CD4-positive, alpha-beta memory T cell (primary cell): ENCODE data around the gene TPSG1. TPM values are rescaled to one million over a fixed set of nuclear protein-coding genes. Genes with fewer than 3 reads are reported as not detected.
"Not testable (repeated sequence)": the region's sequence is repeated elsewhere in the genome, so short reads cannot be mapped to it uniquely, and the experiment has no call there.

Experiments
- CTCF ChIA-PET: fragments of 350-600 bp; sonication (Branson Sonifier 250); formaldehyde crosslinking; loops from one replicate; lab custom pipeline; 2021; ENCODE audit warnings: inconsistent platforms; ENCODE audit not compliant: partially characterized antibody; lab: Charles Lee
- POLR2A ChIA-PET: fragments of 350-600 bp; sonication (Branson Sonifier 250); formaldehyde crosslinking; loops from one replicate; lab custom pipeline; 2021; ENCODE audit not compliant: partially characterized antibody; lab: Charles Lee
- DNase-seq, 5 donors: peaks; one replicate each; pipeline versions ENCODE4 v3.0.0 to v3.0.0-alpha.2; 2020 to 2022; ENCODE audit warnings: mixed read lengths in 1 of 5
- H3K27ac ChIP-seq: one replicate; pipeline ENCODE4 v1.7.0; 2013; ENCODE audit warnings: low read depth, low read length
- H3K27me3 ChIP-seq: 2 replicates; pipeline ENCODE4 v1.7.0; 2013; ENCODE audit warnings: mild to moderate bottlenecking, low read length, moderate library complexity; ENCODE audit not compliant: insufficient read depth
- H3K36me3 ChIP-seq: 2 replicates; pipeline ENCODE4 v1.7.0; 2013; ENCODE audit warnings: mild to moderate bottlenecking, low read length, moderate library complexity; ENCODE audit not compliant: insufficient read depth
- H3K4me1 ChIP-seq: 2 replicates; pipeline ENCODE4 v1.7.0; 2013; ENCODE audit warnings: mild to moderate bottlenecking, low read length, moderate library complexity; ENCODE audit not compliant: insufficient read depth
- H3K4me3 ChIP-seq, 2 donors: one replicate each; pipeline ENCODE4 v1.7.0; 2013; ENCODE audit warnings: low read length in 2 of 2, mild to moderate bottlenecking in 1 of 2
- H3K9me3 ChIP-seq, 2 donors: one replicate each; pipeline ENCODE4 v1.7.0; 2013; ENCODE audit warnings: low read length in 2 of 2, control low read depth in 1 of 2; ENCODE audit not compliant: control insufficient read depth in 1 of 2
- H3K27ac Mint-ChIP-seq, 7 donors: one replicate each; pipeline ENCODE4 v1.8.0; 2020 to 2021; ENCODE audit warnings: mixed read lengths in 7 of 7, mild to moderate bottlenecking in 6 of 7, inconsistent platforms in 3 of 7, moderate library complexity in 3 of 7
- H3K27me3 Mint-ChIP-seq, 2 donors: one replicate each; pipeline ENCODE4 v1.8.0; 2020 to 2021; ENCODE audit warnings: mixed read lengths in 2 of 2
- H3K36me3 Mint-ChIP-seq, 2 donors: one replicate each; pipeline ENCODE4 v1.8.0; 2020 to 2021; ENCODE audit warnings: mixed read lengths in 2 of 2, inconsistent platforms in 1 of 2, mild to moderate bottlenecking in 1 of 2
- H3K4me1 Mint-ChIP-seq, 4 donors: one replicate each; pipeline ENCODE4 v1.8.0; 2020 to 2021; ENCODE audit warnings: mixed read lengths in 4 of 4, mild to moderate bottlenecking in 1 of 4
- H3K4me3 Mint-ChIP-seq, 8 donors: one replicate each; pipeline ENCODE4 v1.8.0; 2020 to 2021; ENCODE audit warnings: mixed read lengths in 8 of 8, mild to moderate bottlenecking in 7 of 8, moderate library complexity in 6 of 8, inconsistent platforms in 3 of 8
- H3K9me3 Mint-ChIP-seq, 8 donors: one replicate each; pipeline ENCODE4 v1.8.0; 2020 to 2021; ENCODE audit warnings: mixed read lengths in 8 of 8, mild to moderate bottlenecking in 5 of 8, inconsistent platforms in 3 of 8, moderate library complexity in 1 of 8
- intact Hi-C: fragments of 100-400 bp; cut with micrococcal nuclease; formaldehyde crosslinking; loops from one replicate; pipeline ENCODE4 v1.15.1; 2023
- polyA plus RNA-seq, 2 donors: library from polyadenylated mRNA; unstranded; fragments of 300-500 nt; fragmentation: Illumina TruSeq; gene quantifications; one replicate each; pipeline ENCODE4 v1.2.3, GENCODE V29; 2021
- total RNA-seq, 2 experiments: library from RNA; stranded (reverse); gene quantifications; one replicate each; pipeline ENCODE4 v1.2.3, GENCODE V29; 2021

TPSG1 gene
- total and polyA plus RNA-seq, 4 experiments from 2014 or later, result not detected

- Histone ChIP-seq H3K4me1 (no peaks in the 10 kb centered on the region), H3K27me3 (no peaks in the 10 kb centered on the region), H3K27ac (no peak overlapping the region), H3K9me3 (no peaks in the 10 kb centered on the region), H3K4me3 (no peak overlapping the region), H3K36me3 (no peaks in the 10 kb centered on the region)
- Mint-ChIP-seq H3K4me1 (peaks cover 0 to under 1% (median 0%) of the 10 kb centered on the region in 4 donors), H3K36me3 (no peaks in the 10 kb centered on the region), H3K9me3 (no peaks in the 10 kb centered on the region), H3K27me3 (no peaks in the 10 kb centered on the region), H3K4me3 (no peak overlapping the region), H3K27ac (no peak overlapping the region)
- POLR2A ChIA-PET, result no interaction called here
- no peak for DNase-seq
- CTCF ChIA-PET, result no interaction called here
- intact Hi-C loops, result no loop called here
Observed at GRCh38 chr16:1202274-1202673, 22.8 kb downstream of the TPSG1 start.

- POLR2A ChIA-PET, result no interaction called here
- intact Hi-C loops, result no loop called here
- Histone ChIP-seq H3K9me3 (no peaks in the 10 kb centered on the region), H3K27me3 (no peaks in the 10 kb centered on the region), H3K36me3 (no peaks in the 10 kb centered on the region), H3K4me1 (no peaks in the 10 kb centered on the region), H3K4me3 (no peak overlapping the region), H3K27ac (no peak overlapping the region)
- Mint-ChIP-seq H3K27me3 (no peaks in the 10 kb centered on the region), H3K4me3 (no peak overlapping the region), H3K9me3 (no peaks in the 10 kb centered on the region), H3K4me1 (peaks cover 0 to 3% (median 0%) of the 10 kb centered on the region in 4 donors), H3K36me3 (no peaks in the 10 kb centered on the region), H3K27ac (no peak overlapping the region)
- DNase-seq, result no peak
- CTCF ChIA-PET, result no interaction called here
Observed at GRCh38 chr16:1201444-1201843, 23.6 kb downstream of the TPSG1 start.

GRCh38 chr16:1200014-1200627 lies 24.9 kb downstream of the TPSG1 start:
- CTCF ChIA-PET, result no interaction called here
- Mint-ChIP-seq H3K4me3 (no peak overlapping the region), H3K9me3 (no peaks in the 10 kb centered on the region), H3K4me1 (peaks cover 0 to 3% (median 0%) of the 10 kb centered on the region in 4 donors), H3K36me3 (no peaks in the 10 kb centered on the region), H3K27me3 (no peaks in the 10 kb centered on the region), H3K27ac (peak overlapping the region in 1 of 7 donors; percentile 59)
- Histone ChIP-seq H3K4me3 (no peak overlapping the region), H3K27me3 (no peaks in the 10 kb centered on the region), H3K4me1 (no peaks in the 10 kb centered on the region), H3K27ac (no peak overlapping the region), H3K9me3 (no peaks in the 10 kb centered on the region), H3K36me3 (no peaks in the 10 kb centered on the region)
- intact Hi-C loops, result no loop called here
- POLR2A ChIA-PET, result no interaction called here
- no peak for DNase-seq

GRCh38 chr16:1199347-1200013 lies 25.6 kb downstream of the TPSG1 start:
- H3K9me3 Mint-ChIP-seq, result no peaks in the 10 kb centered on the region
- H3K4me3 Mint-ChIP-seq, result no peak overlapping the region
- intact Hi-C loops, result no loop called here
- DNase-seq, result no peak
- no peaks in the 10 kb centered on the region for H3K27me3 ChIP-seq
- H3K4me1 Mint-ChIP-seq, result peaks cover 0 to 3% (median 0%) of the 10 kb centered on the region in 4 donors
- POLR2A ChIA-PET, result no interaction called here
- H3K4me1 ChIP-seq, result no peaks in the 10 kb centered on the region
- no peaks in the 10 kb centered on the region for H3K9me3 ChIP-seq
- H3K27ac Mint-ChIP-seq, result peak overlapping the region in 1 of 7 donors; percentile 59
- H3K27ac ChIP-seq, result no peak overlapping the region
- CTCF ChIA-PET, result no interaction called here
- no peaks in the 10 kb centered on the region for H3K36me3 ChIP-seq
- no peak overlapping the region for H3K4me3 ChIP-seq
- no peaks in the 10 kb centered on the region for H3K27me3 Mint-ChIP-seq
- no peaks in the 10 kb centered on the region for H3K36me3 Mint-ChIP-seq

GRCh38 chr16:1198671-1199346 lies 26.3 kb downstream of the TPSG1 start:
- H3K36me3 ChIP-seq, H3K27ac ChIP-seq, CTCF ChIA-PET, H3K4me3 ChIP-seq, H3K4me3 Mint-ChIP-seq, H3K4me1 ChIP-seq, intact Hi-C loops, DNase-seq, H3K4me1 Mint-ChIP-seq, H3K27me3 Mint-ChIP-seq, POLR2A ChIA-PET, H3K9me3 ChIP-seq, H3K27me3 ChIP-seq, H3K36me3 Mint-ChIP-seq, H3K9me3 Mint-ChIP-seq, H3K27ac Mint-ChIP-seq: not testable (repeated sequence)

GRCh38 chr16:1198194-1198593 lies 26.9 kb downstream of the TPSG1 start:
- intact Hi-C loops, result no loop called here
- Histone ChIP-seq H3K36me3 (no peaks in the 10 kb centered on the region), H3K4me1 (no peaks in the 10 kb centered on the region), H3K27me3 (no peaks in the 10 kb centered on the region), H3K9me3 (no peaks in the 10 kb centered on the region), H3K27ac (no peak overlapping the region), H3K4me3 (no peak overlapping the region)
- ChIA-PET CTCF (no interaction called here), POLR2A (no interaction called here)
- H3K27me3 Mint-ChIP-seq, result no peaks in the 10 kb centered on the region
- no peak overlapping the region for H3K4me3 Mint-ChIP-seq
- no peak overlapping the region for H3K27ac Mint-ChIP-seq
- H3K4me1 Mint-ChIP-seq, result peaks cover 0 to 3% (median 0%) of the 10 kb centered on the region in 4 donors
- no peak for DNase-seq
- no peaks in the 10 kb centered on the region for H3K9me3 Mint-ChIP-seq
- H3K36me3 Mint-ChIP-seq, result no peaks in the 10 kb centered on the region

DNA sequence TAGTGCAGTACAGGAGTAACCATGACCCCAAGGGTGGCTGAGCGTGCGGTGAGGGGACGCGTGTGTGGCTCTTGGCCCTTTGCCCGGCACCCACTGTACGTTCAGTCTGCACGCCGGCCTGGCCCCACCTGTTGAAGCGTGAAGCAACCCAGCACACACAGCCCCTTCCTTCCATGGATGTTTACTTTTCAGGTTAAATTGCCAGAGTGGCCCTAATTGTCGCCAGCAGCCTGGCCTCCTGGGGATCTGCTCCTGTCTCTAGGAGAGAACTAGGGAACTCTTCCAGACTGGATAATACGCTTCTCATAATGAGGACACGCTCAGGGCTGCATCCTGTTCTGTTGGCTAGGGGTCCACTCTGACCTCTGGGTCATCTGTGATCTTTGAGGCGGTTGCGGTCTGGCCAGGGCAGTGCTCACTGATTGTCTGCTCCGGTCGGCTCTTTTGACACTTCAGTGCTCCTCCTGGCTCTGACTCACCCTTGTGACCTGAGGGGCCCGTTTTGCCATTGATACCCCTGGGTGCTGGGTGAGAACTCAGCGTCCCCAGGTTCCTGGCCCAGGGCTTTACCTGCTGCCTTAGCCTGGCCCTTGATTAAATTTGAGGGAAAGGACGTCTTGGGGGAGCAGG lies 27.7 kb downstream of the TPSG1 start:
- no peak overlapping the region for H3K4me3 ChIP-seq
- Mint-ChIP-seq H3K4me3 (no peak overlapping the region), H3K4me1 (peaks cover 0 to 3% (median 0%) of the 10 kb centered on the region in 4 donors), H3K36me3 (no peaks in the 10 kb centered on the region), H3K27me3 (peaks cover 0 to 2% of the 10 kb centered on the region in 2 donors), H3K9me3 (no peaks in the 10 kb centered on the region), H3K27ac (no peak overlapping the region)
- no peaks in the 10 kb centered on the region for H3K36me3 ChIP-seq
- H3K4me1 ChIP-seq, result no peaks in the 10 kb centered on the region
- DNase-seq, result no peak
- POLR2A ChIA-PET, result no interaction called here
- H3K9me3 ChIP-seq, result no peaks in the 10 kb centered on the region
- no peaks in the 10 kb centered on the region for H3K27me3 ChIP-seq
- H3K27ac ChIP-seq, result no peak overlapping the region
- CTCF ChIA-PET, result no interaction called here
- intact Hi-C loops, result no loop called here
